HG03108 (cell line): Measurements from ENCODE around the gene DAPP1.
A peak's percentile ranks its signal among the peaks of the same experiment; 100 is the strongest.
"Not testable (repeated sequence)": the region's sequence is repeated elsewhere in the genome, so short reads cannot be mapped to it uniquely, and the experiment has no call there.

Source experiments
- ATAC-seq: cut with Tn5 transposase; IDR thresholded peaks from one replicate; pipeline ENCODE4 v1.9.1; 2021; ENCODE audit warnings: moderate library complexity; ENCODE audit not compliant: unreplicated experiment

Gene DAPP1

GRCh38 chr4:99816545-99817308 lies at the start of gene DAPP1:
TSS of gene DAPP1 (plus strand) at chr4:99816827. CDS start at chr4:99816914, 87 bp downstream.
- peak; percentile 93 for ATAC-seq

GRCh38 chr4:99770842-99771241 lies 45.8 kb upstream of the DAPP1 start:
- ATAC-seq, result not testable (repeated sequence)

GRCh38 chr4:99783940-99784339 lies 32.7 kb upstream of the DAPP1 start:
- no peak for ATAC-seq

GRCh38 chr4:99784842-99785241 lies 31.8 kb upstream of the DAPP1 start:
- no peak for ATAC-seq

- no peak for ATAC-seq
Measured at GRCh38 chr4:99790796-99791617, 25.6 kb upstream of the DAPP1 start.

GRCh38 chr4:99800332-99801004 lies 16.2 kb upstream of the DAPP1 start:
- no peak for ATAC-seq

GRCh38 chr4:99801005-99801699 lies 15.5 kb upstream of the DAPP1 start:
- no peak for ATAC-seq

GRCh38 chr4:99803566-99804101 lies 13.0 kb upstream of the DAPP1 start:
- no peak for ATAC-seq

- no peak for ATAC-seq
Measured at GRCh38 chr4:99806545-99806944, 10.1 kb upstream of the DAPP1 start.

GRCh38 chr4:99807666-99808065 lies 9.0 kb upstream of the DAPP1 start:
- no peak for ATAC-seq

GRCh38 chr4:99808260-99808857 lies 8.3 kb upstream of the DAPP1 start:
- peak; percentile 84 for ATAC-seq

GRCh38 chr4:99809326-99809725 lies 7.3 kb upstream of the DAPP1 start:
- ATAC-seq, result no peak

GRCh38 chr4:99810536-99810935 lies 6.1 kb upstream of the DAPP1 start:
- no peak for ATAC-seq

GRCh38 chr4:99811117-99811516 lies 5.5 kb upstream of the DAPP1 start:
- ATAC-seq, result no peak

GRCh38 chr4:99811850-99812249 lies 4.8 kb upstream of the DAPP1 start:
- no peak for ATAC-seq

- no peak for ATAC-seq
Measured at GRCh38 chr4:99815597-99816011, 1.0 kb upstream of the DAPP1 start.

GRCh38 chr4:99817309-99817890 lies 773 bp downstream of the DAPP1 start:
- peak; percentile 22 for ATAC-seq

- ATAC-seq, result no peak
Measured at GRCh38 chr4:99818661-99819060, 2.0 kb downstream of the DAPP1 start.

GRCh38 chr4:99821918-99822503 lies 5.4 kb downstream of the DAPP1 start:
- ATAC-seq, result peak; percentile 73

- no peak for ATAC-seq
Measured at GRCh38 chr4:99822734-99823133, 6.1 kb downstream of the DAPP1 start.
